D721Med (cell line): ENCODE results near the gene UBE2O.
A peak's percentile ranks its signal among the peaks of the same experiment; 100 is the strongest.

Experiments used
- DNase-seq: peaks from one replicate; pipeline ENCODE4 v3.0.0; 2011; ENCODE audit warnings: low spot score; ENCODE audit not compliant: insufficient read length
- FAIRE-seq: peaks from 2 replicates; lab custom pipeline; 2011; peaks lifted over from hg19 to GRCh38; lab: Jason Lieb, UNC
- CTCF ChIP-seq: IDR thresholded peaks from 2 replicates; pipeline ENCODE4 v1.5.1; 2012; ENCODE audit warnings: mild to moderate bottlenecking, control low read depth; ENCODE audit not compliant: insufficient read depth; ENCODE audit errors: missing control alignments

The UBE2O gene

GRCh38 chr17:76383546-76384221 lies 69.3 kb downstream of the UBE2O start:
- FAIRE-seq, result no peak
- DNase-seq, result no peak
- TF ChIP-seq CTCF, result peak; percentile 2

DNA sequence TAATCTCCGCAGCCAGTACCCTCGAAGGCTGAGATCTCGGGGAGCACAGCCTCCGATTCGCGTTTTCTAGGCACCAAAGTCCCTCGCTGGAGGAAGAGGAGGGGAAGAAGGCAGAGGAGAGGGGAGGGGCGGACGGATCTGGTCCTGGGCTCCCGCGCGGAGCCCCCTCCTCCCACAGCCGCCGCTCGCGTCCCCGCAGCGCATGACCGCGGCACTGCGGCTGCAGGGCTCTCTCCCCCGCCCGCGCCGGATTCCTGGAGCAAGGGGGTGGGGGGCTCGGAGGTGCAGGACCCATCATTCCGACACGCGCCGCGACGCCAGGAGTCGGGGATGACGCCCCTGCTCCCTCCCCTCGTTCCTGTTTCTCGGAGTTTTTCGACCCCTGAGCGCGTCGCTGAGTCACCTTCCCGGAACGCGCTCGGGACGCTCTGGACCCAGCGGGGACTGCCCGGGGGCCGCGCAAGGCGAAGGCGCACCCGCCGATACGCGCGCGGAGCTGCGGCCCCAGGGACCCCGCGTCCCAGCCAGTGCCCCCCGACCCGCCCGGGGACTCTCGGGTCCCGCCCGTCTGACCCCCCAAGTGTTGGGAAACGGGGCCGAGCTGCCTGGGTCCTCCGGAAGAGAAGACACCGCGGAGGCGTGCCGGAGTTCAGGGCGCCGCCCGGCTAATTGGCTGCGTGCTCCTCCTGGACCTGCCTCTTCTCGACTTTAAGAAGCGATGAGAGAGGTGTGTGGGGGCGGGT lies 70.0 kb downstream of the UBE2O start:
- no peak for TF ChIP-seq CTCF
- FAIRE-seq (no peak), DNase-seq (peak; percentile 66)

DNA sequence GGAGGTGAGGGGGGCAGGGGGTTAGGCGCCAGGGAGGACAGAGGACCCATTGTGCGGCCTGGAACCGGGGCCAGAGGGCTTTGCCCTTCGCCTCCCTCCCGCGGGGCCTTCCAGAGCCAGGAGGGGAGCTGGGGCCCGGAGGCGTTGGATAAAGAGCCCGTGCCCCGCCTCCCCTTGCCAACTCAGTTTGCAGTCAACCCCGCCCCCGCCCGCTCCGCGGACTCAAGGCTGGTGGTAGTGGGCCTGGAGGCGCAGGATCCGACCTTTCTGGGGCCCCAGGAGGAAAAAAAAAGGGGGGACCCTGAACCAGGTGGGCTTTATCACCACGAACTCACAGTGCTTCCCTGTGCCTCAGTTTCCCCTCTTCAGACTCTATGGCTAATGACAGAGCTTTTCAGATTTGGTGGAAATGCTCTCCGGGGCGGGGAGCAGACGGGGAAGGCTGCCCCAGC lies 70.6 kb downstream of the UBE2O start:
- no peak for FAIRE-seq
- no peak for TF ChIP-seq CTCF
- DNase-seq, result no peak

GRCh38 chr17:76381633-76382350 lies 71.2 kb downstream of the UBE2O start:
- TF ChIP-seq CTCF, result no peak
- FAIRE-seq, result no peak

GRCh38 chr17:76379646-76380376 lies 73.1 kb downstream of the UBE2O start:
- TF ChIP-seq CTCF, result no peak
- DNase-seq, result no peak
- FAIRE-seq, result no peak

More at GRCh38 chr17:76381633-76382350, 71.2 kb downstream of the UBE2O start:
- no peak for DNase-seq

- no peak for FAIRE-seq
- DNase-seq, result no peak
- TF ChIP-seq CTCF, result no peak
Measured at GRCh38 chr17:76379275-76379641, 73.7 kb downstream of the UBE2O start.
